ENCODE results near the gene RFESD.

- TF ChIP-seq POLR2AphosphoS5 (IDR thresholded peaks at IDR 0.05; ENCODE audit: low read depth, low read length) (no peak), SIN3A (IDR thresholded peaks at IDR 0.05; ENCODE audit: borderline replicate concordance, insufficient read depth, low read length) (no peak), TAF1 (IDR thresholded peaks at IDR 0.05; ENCODE audit: borderline replicate concordance, insufficient read depth, low read length) (no peak)
These were observed 47.3 kb upstream of the RFESD start for GRCh38 chr5:95599252-95599651.

Data from PFSK-1 (cell line).